C4-2B (cell line): ENCODE measurements around the gene CERS4.

Experiments
- ZFX ChIP-seq: fragments of 450-650 bp; IDR thresholded peaks from 2 replicates; pipeline ENCODE4 v1.6.1; 2017
- TF ChIP-seq, protein P1 (sequence below): fragments of 450-650 bp; conservative IDR thresholded peaks from 2 replicates; pipeline ENCODE4 v1.5.1; 2017; ENCODE audit warnings: mild to moderate bottlenecking

GRCh38 chr19:8261881-8262280 is 52.7 kb downstream of the CERS4 start:
- TF ChIP-seq, protein P1, sequence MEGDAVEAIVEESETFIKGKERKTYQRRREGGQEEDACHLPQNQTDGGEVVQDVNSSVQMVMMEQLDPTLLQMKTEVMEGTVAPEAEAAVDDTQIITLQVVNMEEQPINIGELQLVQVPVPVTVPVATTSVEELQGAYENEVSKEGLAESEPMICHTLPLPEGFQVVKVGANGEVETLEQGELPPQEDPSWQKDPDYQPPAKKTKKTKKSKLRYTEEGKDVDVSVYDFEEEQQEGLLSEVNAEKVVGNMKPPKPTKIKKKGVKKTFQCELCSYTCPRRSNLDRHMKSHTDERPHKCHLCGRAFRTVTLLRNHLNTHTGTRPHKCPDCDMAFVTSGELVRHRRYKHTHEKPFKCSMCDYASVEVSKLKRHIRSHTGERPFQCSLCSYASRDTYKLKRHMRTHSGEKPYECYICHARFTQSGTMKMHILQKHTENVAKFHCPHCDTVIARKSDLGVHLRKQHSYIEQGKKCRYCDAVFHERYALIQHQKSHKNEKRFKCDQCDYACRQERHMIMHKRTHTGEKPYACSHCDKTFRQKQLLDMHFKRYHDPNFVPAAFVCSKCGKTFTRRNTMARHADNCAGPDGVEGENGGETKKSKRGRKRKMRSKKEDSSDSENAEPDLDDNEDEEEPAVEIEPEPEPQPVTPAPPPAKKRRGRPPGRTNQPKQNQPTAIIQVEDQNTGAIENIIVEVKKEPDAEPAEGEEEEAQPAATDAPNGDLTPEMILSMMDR: no peak
- no peak for TF ChIP-seq ZFX
